Measurements from ENCODE around the gene KCTD20. TPM values are rescaled to one million over a fixed set of nuclear protein-coding genes. Genes with fewer than 3 reads are reported as not detected.

KCTD20 gene
- total RNA-seq, 4 donors from 2014 or later, result 32.4 to 55.3 (median 37.2) TPM

DNA sequence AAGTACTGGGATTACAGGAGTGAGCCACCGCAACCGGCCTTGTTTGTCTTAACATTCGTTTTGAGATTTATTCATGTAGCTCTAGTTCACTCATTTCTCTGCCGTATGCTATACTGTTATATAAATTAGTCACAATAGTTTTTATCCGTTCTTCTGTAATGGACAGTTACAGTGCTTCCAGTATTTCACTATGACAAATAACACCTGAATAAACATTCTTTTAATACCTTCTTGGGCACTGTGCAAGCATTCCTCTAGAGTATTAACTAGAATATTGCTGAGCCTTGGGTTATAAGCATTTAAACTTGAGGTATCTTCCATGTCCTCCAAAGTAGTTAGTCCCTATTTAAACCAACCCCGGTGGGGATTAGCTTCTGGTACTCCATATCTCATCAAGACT lies 58.9 kb downstream of the KCTD20 start:
- no peaks in the 10 kb centered on the region for H3K27me3 ChIP-seq
- no peak for TF ChIP-seq POLR2A (IDR thresholded peaks at IDR 0.05)
- TF ChIP-seq, protein P1, sequence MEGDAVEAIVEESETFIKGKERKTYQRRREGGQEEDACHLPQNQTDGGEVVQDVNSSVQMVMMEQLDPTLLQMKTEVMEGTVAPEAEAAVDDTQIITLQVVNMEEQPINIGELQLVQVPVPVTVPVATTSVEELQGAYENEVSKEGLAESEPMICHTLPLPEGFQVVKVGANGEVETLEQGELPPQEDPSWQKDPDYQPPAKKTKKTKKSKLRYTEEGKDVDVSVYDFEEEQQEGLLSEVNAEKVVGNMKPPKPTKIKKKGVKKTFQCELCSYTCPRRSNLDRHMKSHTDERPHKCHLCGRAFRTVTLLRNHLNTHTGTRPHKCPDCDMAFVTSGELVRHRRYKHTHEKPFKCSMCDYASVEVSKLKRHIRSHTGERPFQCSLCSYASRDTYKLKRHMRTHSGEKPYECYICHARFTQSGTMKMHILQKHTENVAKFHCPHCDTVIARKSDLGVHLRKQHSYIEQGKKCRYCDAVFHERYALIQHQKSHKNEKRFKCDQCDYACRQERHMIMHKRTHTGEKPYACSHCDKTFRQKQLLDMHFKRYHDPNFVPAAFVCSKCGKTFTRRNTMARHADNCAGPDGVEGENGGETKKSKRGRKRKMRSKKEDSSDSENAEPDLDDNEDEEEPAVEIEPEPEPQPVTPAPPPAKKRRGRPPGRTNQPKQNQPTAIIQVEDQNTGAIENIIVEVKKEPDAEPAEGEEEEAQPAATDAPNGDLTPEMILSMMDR (IDR thresholded peaks at IDR 0.05), result no peak
- WGBS, 2 donors, result 95% methylated on average over 6 of the region's 6 CpGs
- no peak overlapping the region for H3K4me3 ChIP-seq (replicated peaks in 1 of 3)
- intact Hi-C loops (cut with DNase I), result no loop called here
- peaks cover 8 to 15% of the 10 kb centered on the region in 2 donors for H3K36me3 ChIP-seq
- H3K9me3 ChIP-seq, result no peaks in the 10 kb centered on the region
- no peaks in the 10 kb centered on the region for H3K4me1 ChIP-seq
- DNase-seq, result no peak
- no peak overlapping the region for H3K27ac ChIP-seq

DNA sequence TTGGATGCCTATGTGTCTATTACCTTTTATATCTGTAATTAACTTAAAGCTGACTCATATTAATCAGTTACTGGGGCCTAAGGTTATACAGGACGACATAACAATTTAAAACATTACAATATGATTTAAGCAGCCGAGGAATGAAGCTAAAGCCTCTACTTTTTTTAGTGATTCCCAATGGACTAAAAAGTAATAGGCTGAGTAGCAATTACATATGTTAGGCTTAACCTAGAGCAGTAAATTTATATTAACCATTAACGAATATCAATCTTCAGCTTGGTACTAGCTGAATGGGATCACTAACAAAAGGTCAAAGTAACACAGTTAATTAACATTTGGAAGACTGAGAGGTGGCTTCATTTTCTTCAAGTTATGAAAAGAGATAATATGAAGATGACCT lies 61.4 kb downstream of the KCTD20 start:
- Histone ChIP-seq H3K9me3 (no peaks in the 10 kb centered on the region), H3K27ac (no peak overlapping the region), H3K36me3 (peaks cover 0 to 8% of the 10 kb centered on the region in 2 donors), H3K27me3 (no peaks in the 10 kb centered on the region), H3K4me3 (replicated peaks in 1 of 3) (no peak overlapping the region), H3K4me1 (no peaks in the 10 kb centered on the region)
- TF ChIP-seq POLR2A (IDR thresholded peaks at IDR 0.05), result no peak
- TF ChIP-seq, protein P1 (IDR thresholded peaks at IDR 0.05), result no peak
- no peak for DNase-seq
- WGBS, 2 donors, result 93 to 96% methylated on average over 3 of the region's 3 CpGs
- intact Hi-C loops (cut with DNase I), result no loop called here

DNA sequence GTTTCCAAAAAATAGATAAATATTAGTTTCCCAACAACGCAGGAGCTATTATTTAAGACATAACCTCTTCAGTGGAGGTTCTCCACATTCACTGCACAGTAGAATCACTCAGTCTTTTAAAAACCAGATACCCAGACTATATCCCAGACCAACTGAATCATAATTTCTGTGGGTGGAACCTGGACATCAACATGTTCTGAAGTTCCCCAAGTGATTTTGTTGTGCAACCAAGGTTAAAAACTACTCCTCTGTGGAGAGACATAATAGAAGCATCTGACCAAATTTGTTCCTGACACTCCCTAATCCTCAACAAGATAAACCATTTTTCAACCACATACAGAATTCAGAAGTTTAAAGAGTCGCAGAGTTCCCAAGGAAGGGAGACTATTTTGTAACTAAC lies 62.2 kb downstream of the KCTD20 start:
- Histone ChIP-seq H3K9me3 (no peaks in the 10 kb centered on the region), H3K4me1 (no peaks in the 10 kb centered on the region), H3K27me3 (no peaks in the 10 kb centered on the region), H3K27ac (no peak overlapping the region), H3K36me3 (peaks cover 0 to 8% of the 10 kb centered on the region in 2 donors), H3K4me3 (replicated peaks in 1 of 3) (no peak overlapping the region)
- WGBS, 2 donors, result 93 to 98% methylated on average over 2 of the region's 2 CpGs
- intact Hi-C loops (cut with DNase I), result no loop called here
- TF ChIP-seq, protein P1 (IDR thresholded peaks at IDR 0.05), result no peak
- TF ChIP-seq POLR2A (IDR thresholded peaks at IDR 0.05), result no peak
- no peak for DNase-seq

DNA sequence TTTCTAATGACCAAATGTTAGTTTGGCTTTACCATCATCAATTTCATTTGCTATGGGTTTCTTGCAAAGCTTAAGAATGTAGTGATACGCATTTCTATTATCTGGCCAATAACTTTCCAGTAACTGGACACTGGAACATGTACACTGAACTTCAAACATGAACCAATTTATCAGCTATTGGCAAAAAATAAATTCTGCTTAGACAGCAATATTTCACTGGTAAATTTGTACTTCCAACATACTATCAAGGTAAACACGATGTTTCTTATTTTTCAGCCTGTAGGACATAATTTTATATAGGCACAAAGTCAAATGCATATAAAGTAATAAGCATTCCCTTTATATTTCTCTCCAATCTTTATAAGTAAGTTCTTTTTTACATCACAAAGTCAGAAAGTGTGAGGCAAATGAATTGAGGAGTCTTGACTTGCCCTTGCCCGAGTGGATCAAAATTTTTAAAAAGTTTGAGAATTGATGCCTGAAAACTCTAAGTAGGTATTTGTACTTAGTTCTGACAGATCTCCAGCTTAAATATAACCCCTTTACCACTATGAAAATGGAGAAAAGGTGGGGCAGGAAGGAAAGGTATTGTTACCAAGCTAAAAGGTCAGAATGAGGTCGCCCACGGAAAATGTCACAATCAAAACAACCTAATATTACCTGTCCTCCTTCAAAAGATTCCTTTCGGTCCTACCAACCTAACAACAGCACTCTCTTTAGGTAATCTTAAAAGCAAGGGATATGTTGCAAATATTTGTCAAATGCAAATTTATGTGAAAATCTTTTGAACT lies 63.1 kb downstream of the KCTD20 start:
- H3K4me3 ChIP-seq (replicated peaks in 1 of 3), result no peak overlapping the region
- intact Hi-C loops (cut with DNase I), result no loop called here
- H3K4me1 ChIP-seq, result no peaks in the 10 kb centered on the region
- WGBS, 2 donors, result 80 to 85% methylated on average over 6 of the region's 6 CpGs
- no peak overlapping the region for H3K27ac ChIP-seq
- DNase-seq, result no peak
- H3K9me3 ChIP-seq, result no peaks in the 10 kb centered on the region
- TF ChIP-seq POLR2A (IDR thresholded peaks at IDR 0.05), result no peak
- TF ChIP-seq, protein P1 (IDR thresholded peaks at IDR 0.05), result no peak
- peaks cover 0 to 8% of the 10 kb centered on the region in 2 donors for H3K36me3 ChIP-seq
- H3K27me3 ChIP-seq, result no peaks in the 10 kb centered on the region

DNA sequence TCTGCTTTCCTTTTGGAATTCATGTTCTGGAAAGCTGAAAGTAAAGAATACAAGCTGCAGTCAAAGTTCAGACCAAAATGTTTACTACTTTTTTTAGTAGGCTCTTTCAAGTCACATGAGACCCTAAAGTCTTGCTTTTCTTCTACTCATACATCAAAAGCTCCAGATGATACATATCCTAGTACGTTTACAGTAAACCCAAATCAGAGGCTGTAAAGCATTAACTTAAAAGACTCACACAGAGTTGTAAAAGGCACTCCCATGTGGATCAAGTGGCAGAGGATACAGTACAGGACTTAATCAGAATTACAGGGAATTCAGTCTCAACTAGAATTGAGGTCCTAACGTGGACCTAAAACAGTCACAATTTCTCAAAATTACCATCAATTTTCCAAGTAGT lies 63.8 kb downstream of the KCTD20 start:
- WGBS, 2 donors, result 89 to 92% methylated on average over 2 of the region's 2 CpGs
- Histone ChIP-seq H3K36me3 (peaks cover 0 to 8% of the 10 kb centered on the region in 2 donors), H3K27ac (no peak overlapping the region), H3K9me3 (no peaks in the 10 kb centered on the region), H3K27me3 (no peaks in the 10 kb centered on the region), H3K4me1 (no peaks in the 10 kb centered on the region), H3K4me3 (replicated peaks in 1 of 3) (no peak overlapping the region)
- no peak for TF ChIP-seq POLR2A (IDR thresholded peaks at IDR 0.05)
- TF ChIP-seq, protein P1 (IDR thresholded peaks at IDR 0.05), result no peak
- intact Hi-C loops (cut with DNase I), result no loop called here
- no peak for DNase-seq

Data from thyroid gland (tissue), 4 donors.